CD4-positive, alpha-beta memory T cell (primary cell): Measurements from ENCODE around the gene KRT24. TPM values are rescaled to one million over a fixed set of nuclear protein-coding genes. Genes with fewer than 3 reads are reported as not detected.

ENCODE experiments used
- CTCF ChIA-PET: fragments of 350-600 bp; sonication (Branson Sonifier 250); formaldehyde crosslinking; loops from one replicate; lab custom pipeline; 2021; ENCODE audit warnings: inconsistent platforms; ENCODE audit not compliant: partially characterized antibody; lab: Charles Lee
- POLR2A ChIA-PET: fragments of 350-600 bp; sonication (Branson Sonifier 250); formaldehyde crosslinking; loops from one replicate; lab custom pipeline; 2021; ENCODE audit not compliant: partially characterized antibody; lab: Charles Lee
- DNase-seq, 5 donors: peaks; one replicate each; pipeline versions ENCODE4 v3.0.0 to v3.0.0-alpha.2; 2020 to 2022; ENCODE audit warnings: mixed read lengths in 1 of 5
- H3K27ac ChIP-seq: one replicate; pipeline ENCODE4 v1.7.0; 2013; ENCODE audit warnings: low read depth, low read length
- H3K27me3 ChIP-seq: 2 replicates; pipeline ENCODE4 v1.7.0; 2013; ENCODE audit warnings: mild to moderate bottlenecking, low read length, moderate library complexity; ENCODE audit not compliant: insufficient read depth
- H3K36me3 ChIP-seq: 2 replicates; pipeline ENCODE4 v1.7.0; 2013; ENCODE audit warnings: mild to moderate bottlenecking, low read length, moderate library complexity; ENCODE audit not compliant: insufficient read depth
- H3K4me1 ChIP-seq: 2 replicates; pipeline ENCODE4 v1.7.0; 2013; ENCODE audit warnings: mild to moderate bottlenecking, low read length, moderate library complexity; ENCODE audit not compliant: insufficient read depth
- H3K4me3 ChIP-seq, 2 donors: one replicate each; pipeline ENCODE4 v1.7.0; 2013; ENCODE audit warnings: low read length in 2 of 2, mild to moderate bottlenecking in 1 of 2
- H3K9me3 ChIP-seq, 2 donors: one replicate each; pipeline ENCODE4 v1.7.0; 2013; ENCODE audit warnings: low read length in 2 of 2, control low read depth in 1 of 2; ENCODE audit not compliant: control insufficient read depth in 1 of 2
- H3K27ac Mint-ChIP-seq, 7 donors: one replicate each; pipeline ENCODE4 v1.8.0; 2020 to 2021; ENCODE audit warnings: mixed read lengths in 7 of 7, mild to moderate bottlenecking in 6 of 7, inconsistent platforms in 3 of 7, moderate library complexity in 3 of 7
- H3K27me3 Mint-ChIP-seq, 2 donors: one replicate each; pipeline ENCODE4 v1.8.0; 2020 to 2021; ENCODE audit warnings: mixed read lengths in 2 of 2
- H3K36me3 Mint-ChIP-seq, 2 donors: one replicate each; pipeline ENCODE4 v1.8.0; 2020 to 2021; ENCODE audit warnings: mixed read lengths in 2 of 2, inconsistent platforms in 1 of 2, mild to moderate bottlenecking in 1 of 2
- H3K4me1 Mint-ChIP-seq, 4 donors: one replicate each; pipeline ENCODE4 v1.8.0; 2020 to 2021; ENCODE audit warnings: mixed read lengths in 4 of 4, mild to moderate bottlenecking in 1 of 4
- H3K4me3 Mint-ChIP-seq, 8 donors: one replicate each; pipeline ENCODE4 v1.8.0; 2020 to 2021; ENCODE audit warnings: mixed read lengths in 8 of 8, mild to moderate bottlenecking in 7 of 8, moderate library complexity in 6 of 8, inconsistent platforms in 3 of 8
- H3K9me3 Mint-ChIP-seq, 8 donors: one replicate each; pipeline ENCODE4 v1.8.0; 2020 to 2021; ENCODE audit warnings: mixed read lengths in 8 of 8, mild to moderate bottlenecking in 5 of 8, inconsistent platforms in 3 of 8, moderate library complexity in 1 of 8
- intact Hi-C: fragments of 100-400 bp; cut with micrococcal nuclease; formaldehyde crosslinking; loops from one replicate; pipeline ENCODE4 v1.15.1; 2023
- polyA plus RNA-seq, 2 donors: library from polyadenylated mRNA; unstranded; fragments of 300-500 nt; fragmentation: Illumina TruSeq; gene quantifications; one replicate each; pipeline ENCODE4 v1.2.3, GENCODE V29; 2021
- total RNA-seq, 2 experiments: library from RNA; stranded (reverse); gene quantifications; one replicate each; pipeline ENCODE4 v1.2.3, GENCODE V29; 2021

Gene KRT24
- total and polyA plus RNA-seq, 4 experiments from 2014 or later: not detected

- H3K4me1 Mint-ChIP-seq: peaks cover 0 to 8% (median 0%) of the 10 kb centered on the region in 4 donors
- Histone ChIP-seq H3K36me3 (no peaks in the 10 kb centered on the region), H3K27ac (no peak overlapping the region), H3K27me3 (no peaks in the 10 kb centered on the region), H3K4me1 (no peaks in the 10 kb centered on the region), H3K4me3 (no peak overlapping the region), H3K9me3 (no peaks in the 10 kb centered on the region)
- no peak overlapping the region for H3K27ac Mint-ChIP-seq
- ChIA-PET POLR2A (no interaction called here), CTCF (no interaction called here)
- no peaks in the 10 kb centered on the region for H3K9me3 Mint-ChIP-seq
- DNase-seq: no peak
- intact Hi-C loops: no loop called here
- H3K36me3 Mint-ChIP-seq: no peaks in the 10 kb centered on the region
- H3K27me3 Mint-ChIP-seq: peaks cover 11 to 26% of the 10 kb centered on the region in 2 donors
- no peak overlapping the region for H3K4me3 Mint-ChIP-seq
Measured at GRCh38 chr17:40696651-40697072, 6.9 kb downstream of the KRT24 start.

GRCh38 chr17:40695874-40696472 lies 7.6 kb downstream of the KRT24 start:
- Mint-ChIP-seq H3K4me3 (no peak overlapping the region), H3K4me1 (peaks cover 0 to 8% (median 0%) of the 10 kb centered on the region in 4 donors), H3K27ac (no peak overlapping the region), H3K36me3 (no peaks in the 10 kb centered on the region), H3K27me3 (peaks cover 11 to 26% of the 10 kb centered on the region in 2 donors), H3K9me3 (no peaks in the 10 kb centered on the region)
- POLR2A ChIA-PET: no interaction called here
- no peaks in the 10 kb centered on the region for H3K36me3 ChIP-seq
- no peaks in the 10 kb centered on the region for H3K4me1 ChIP-seq
- intact Hi-C loops: no loop called here
- CTCF ChIA-PET: no interaction called here
- DNase-seq: no peak
- H3K9me3 ChIP-seq: no peaks in the 10 kb centered on the region
- no peaks in the 10 kb centered on the region for H3K27me3 ChIP-seq
- H3K27ac ChIP-seq: no peak overlapping the region
- H3K4me3 ChIP-seq: no peak overlapping the region

- Mint-ChIP-seq H3K9me3 (no peaks in the 10 kb centered on the region), H3K4me1 (peaks cover 0 to 8% (median 0%) of the 10 kb centered on the region in 4 donors), H3K4me3 (no peak overlapping the region), H3K27me3 (peaks cover 12 to 26% of the 10 kb centered on the region in 2 donors), H3K27ac (no peak overlapping the region), H3K36me3 (no peaks in the 10 kb centered on the region)
- no peaks in the 10 kb centered on the region for H3K4me1 ChIP-seq
- DNase-seq: no peak
- ChIA-PET POLR2A (no interaction called here), CTCF (no interaction called here)
- H3K4me3 ChIP-seq: no peak overlapping the region
- intact Hi-C loops: no loop called here
- H3K36me3 ChIP-seq: no peaks in the 10 kb centered on the region
- no peaks in the 10 kb centered on the region for H3K9me3 ChIP-seq
- H3K27ac ChIP-seq: no peak overlapping the region
- no peaks in the 10 kb centered on the region for H3K27me3 ChIP-seq
Measured at GRCh38 chr17:40694584-40694983, 9.0 kb downstream of the KRT24 start.

- ChIA-PET CTCF (no interaction called here), POLR2A (no interaction called here)
- no peaks in the 10 kb centered on the region for H3K4me1 ChIP-seq
- Mint-ChIP-seq H3K9me3 (no peaks in the 10 kb centered on the region), H3K4me1 (no peaks in the 10 kb centered on the region), H3K27me3 (peaks cover 9 to 11% of the 10 kb centered on the region in 2 donors), H3K4me3 (no peak overlapping the region), H3K36me3 (no peaks in the 10 kb centered on the region), H3K27ac (no peak overlapping the region)
- DNase-seq: no peak
- intact Hi-C loops: no loop called here
- H3K4me3 ChIP-seq: no peak overlapping the region
- H3K9me3 ChIP-seq: no peaks in the 10 kb centered on the region
- H3K27ac ChIP-seq: no peak overlapping the region
- H3K36me3 ChIP-seq: no peaks in the 10 kb centered on the region
- no peaks in the 10 kb centered on the region for H3K27me3 ChIP-seq
Measured at GRCh38 chr17:40687106-40687505, 16.4 kb downstream of the KRT24 start.

- no peak overlapping the region for H3K27ac Mint-ChIP-seq
- no peak overlapping the region for H3K27ac ChIP-seq
- no peak overlapping the region for H3K4me3 Mint-ChIP-seq
- no peaks in the 10 kb centered on the region for H3K4me1 ChIP-seq
- no peak overlapping the region for H3K4me3 ChIP-seq
- H3K36me3 Mint-ChIP-seq: no peaks in the 10 kb centered on the region
- H3K27me3 Mint-ChIP-seq: peaks cover 13 to 15% of the 10 kb centered on the region in 2 donors
- H3K36me3 ChIP-seq: no peaks in the 10 kb centered on the region
- POLR2A ChIA-PET: no interaction called here
- H3K9me3 Mint-ChIP-seq: no peaks in the 10 kb centered on the region
- intact Hi-C loops: no loop called here
- DNase-seq: no peak
- no peaks in the 10 kb centered on the region for H3K9me3 ChIP-seq
- CTCF ChIA-PET: no interaction called here
- H3K4me1 Mint-ChIP-seq: no peaks in the 10 kb centered on the region
- no peaks in the 10 kb centered on the region for H3K27me3 ChIP-seq
Measured at GRCh38 chr17:40686192-40686591, 17.4 kb downstream of the KRT24 start.

GRCh38 chr17:40680998-40681397 lies 22.6 kb downstream of the KRT24 start:
- Mint-ChIP-seq H3K4me3 (no peak overlapping the region), H3K36me3 (no peaks in the 10 kb centered on the region), H3K27ac (no peak overlapping the region), H3K9me3 (no peaks in the 10 kb centered on the region), H3K27me3 (peaks cover 26 to 42% of the 10 kb centered on the region in 2 donors), H3K4me1 (no peaks in the 10 kb centered on the region)
- CTCF ChIA-PET: interaction anchor here (1.0 kb wide), 1 partner anchor 34 kb away, joined by 3 read pairs; the partner anchor contains the start of gene SMARCE1
- POLR2A ChIA-PET: no interaction called here
- no peak overlapping the region for H3K27ac ChIP-seq
- no peak overlapping the region for H3K4me3 ChIP-seq
- H3K4me1 ChIP-seq: no peaks in the 10 kb centered on the region
- no peak for DNase-seq
- intact Hi-C loops: no loop called here
- no peaks in the 10 kb centered on the region for H3K36me3 ChIP-seq
- no peaks in the 10 kb centered on the region for H3K9me3 ChIP-seq
- peaks cover 5% of the 10 kb centered on the region for H3K27me3 ChIP-seq

GRCh38 chr17:40679523-40679907 lies 24.0 kb downstream of the KRT24 start:
- POLR2A ChIA-PET: no interaction called here
- H3K9me3 ChIP-seq: no peaks in the 10 kb centered on the region
- CTCF ChIA-PET: no interaction called here
- H3K27ac ChIP-seq: no peak overlapping the region
- Mint-ChIP-seq H3K4me1 (no peaks in the 10 kb centered on the region), H3K4me3 (no peak overlapping the region), H3K27ac (no peak overlapping the region), H3K9me3 (no peaks in the 10 kb centered on the region), H3K27me3 (peaks cover 26 to 44% of the 10 kb centered on the region in 2 donors), H3K36me3 (no peaks in the 10 kb centered on the region)
- H3K27me3 ChIP-seq: peaks cover 5% of the 10 kb centered on the region
- no peaks in the 10 kb centered on the region for H3K36me3 ChIP-seq
- intact Hi-C loops: no loop called here
- DNase-seq: no peak
- no peak overlapping the region for H3K4me3 ChIP-seq
- no peaks in the 10 kb centered on the region for H3K4me1 ChIP-seq
